Measurements from ENCODE around the gene HSPB9. TPM values are rescaled to one million over a fixed set of nuclear protein-coding genes. Genes with fewer than 3 reads are reported as not detected.

The HSPB9 gene
- total and polyA plus RNA-seq, 2 of the 8 experiments (the other 6 are each of a cell fraction or from before 2014, with no cell fraction given): 0.27 to 0.30 TPM

GRCh38 chr17:42111265-42111636 lies 11.4 kb upstream of the HSPB9 start:
- Histone ChIP-seq H4K20me1 (replicated peaks in 1 of 2; ENCODE audit: control insufficient read depth in 1 of 2, insufficient read depth in 2 of 2, low read length in 2 of 2) (no peaks in the 10 kb centered on the region), H3K9me3 (ENCODE audit: insufficient read depth in 2 of 2, low read depth in 1 of 2, low read length in 1 of 2) (no peaks in the 10 kb centered on the region), H2BK12ac (ENCODE audit: low read depth, low read length) (peak overlapping the region; percentile 52; the same call in 1 of the 2 replicates), H3K23me2 (ENCODE audit: low read depth, low read length) (peaks cover 2% of the 10 kb centered on the region; the same call in 1 of the 2 replicates), H3K23ac (ENCODE audit: insufficient read length) (no peak overlapping the region), H3K9ac (replicated peaks in 1 of 4; ENCODE audit: extremely low read depth in 1 of 4, low read depth in 3 of 4, low read length in 3 of 4) (no peak overlapping the region), H3K36me3 (ENCODE audit: control insufficient read depth in 2 of 4, insufficient read depth in 4 of 4, low read length in 3 of 4) (peaks cover 0 to 5% (median 2%) of the 10 kb centered on the region in 4 experiments; a peak in 5 of 8 replicates), H3K18ac (ENCODE audit: extremely low read depth, low read length) (no peak overlapping the region), H2BK5ac (ENCODE audit: low read depth, low read length) (no peak overlapping the region), H2AK5ac (ENCODE audit: low read depth, low read length) (no peak overlapping the region), H4K91ac (replicated peaks; ENCODE audit: insufficient read length, low read length) (no peak overlapping the region), H3K27ac (ENCODE audit: low read depth, low read length) (no peak overlapping the region), H3K27me3 (replicated peaks in 1 of 4; ENCODE audit: control insufficient read depth in 3 of 4, extremely low read depth in 1 of 4, insufficient read depth in 3 of 4, low read length in 3 of 4) (no peaks in the 10 kb centered on the region), H2AFZ (ENCODE audit: low read length) (no peak overlapping the region), H2BK15ac (ENCODE audit: low read length) (peak overlapping the region; percentile 93; the same call in 1 of the 2 replicates), H4K8ac (ENCODE audit: extremely low read depth, insufficient read depth, low read length) (no peak overlapping the region), H3K4me2 (ENCODE audit: insufficient read depth in 1 of 2, low read depth in 2 of 2, low read length in 2 of 2) (no peak overlapping the region), H3K4me1 (replicated peaks in 1 of 4; ENCODE audit: control insufficient read depth in 3 of 4, insufficient read depth in 4 of 4, low read length in 3 of 4) (peaks cover 0 to 18% (median 10%) of the 10 kb centered on the region in 4 experiments; a peak in 6 of 7 replicates), H3K56ac (replicated peaks; ENCODE audit: insufficient read length, low read depth, low read length) (no peak overlapping the region), H3K4me3 (ENCODE audit: extremely low read depth in 1 of 4, insufficient read depth in 2 of 4, low read depth in 3 of 4, low read length in 4 of 4) (no peak overlapping the region), H3K4ac (replicated peaks; ENCODE audit: insufficient read length, low read depth, low read length) (no peak overlapping the region), H3K14ac (ENCODE audit: insufficient read length) (no peak overlapping the region), H4K5ac (ENCODE audit: insufficient read length, low read depth, low read length) (no peak overlapping the region), H2BK120ac (replicated peaks; ENCODE audit: low read depth, low read length) (no peak overlapping the region), H3K79me2 (ENCODE audit: control insufficient read depth in 1 of 2, insufficient read depth in 2 of 2, low read length in 2 of 2) (no peaks in the 10 kb centered on the region), H2BK20ac (ENCODE audit: low read length) (no peak overlapping the region), H3K79me1 (ENCODE audit: low read depth, low read length) (no peaks in the 10 kb centered on the region)
- FAIRE-seq: no peak
- CTCF ChIA-PET (ENCODE audit: partially characterized antibody): interaction anchor here (1.2 to 39.4 kb wide), 7 partner anchors 9 to 152 kb away, joined by 3 to 1084 read pairs (median 8); partner anchors contain the start of genes DNAJC7, KAT2A, NKIRAS2 and ZNF385C
- POLR2A ChIA-PET (ENCODE audit: partially characterized antibody): interaction anchor here (0.7 to 7.2 kb wide), 9 partner anchors 10 to 99 kb away, joined by 3 to 51 read pairs (median 3); partner anchors contain the start of genes DNAJC7, HSPB9, KAT2A and NKIRAS2
- DNase-seq (ENCODE audit: low read depth in 1 of 2, low spot score in 2 of 2): no peak
- no peak for TF ChIP-seq NANOG (IDR thresholded peaks at IDR 0.05; ENCODE audit: insufficient read depth, low read depth, low read length, poor library complexity, severe bottlenecking)
- TF ChIP-seq ATF3 (IDR thresholded peaks at IDR 0.05; ENCODE audit: insufficient read depth, low read depth, low read length): no peak
- no peak for TF ChIP-seq SIRT6 (IDR thresholded peaks at IDR 0.05; ENCODE audit: low read length)
- no peak for TF ChIP-seq YY1 (IDR thresholded peaks at IDR 0.05; ENCODE audit: low read depth, low read length)
- TF ChIP-seq KDM5A (IDR thresholded peaks at IDR 0.05; ENCODE audit: low read length): no peak
- TF ChIP-seq ZNF274 (IDR thresholded peaks at IDR 0.05; ENCODE audit: borderline replicate concordance, extremely low read depth, low read length): no peak
- TF ChIP-seq TAF7 (optimal IDR thresholded peaks at IDR 0.05; ENCODE audit: borderline replicate concordance, low read depth, low read length): no peak
- TF ChIP-seq CHD2 (IDR thresholded peaks at IDR 0.05; ENCODE audit: low read length): no peak
- no peak for TF ChIP-seq TAF1 (IDR thresholded peaks at IDR 0.05; ENCODE audit: low read depth, low read length)
- no peak for TF ChIP-seq TBP (IDR thresholded peaks at IDR 0.05; ENCODE audit: low read depth, low read length)
- no peak for TF ChIP-seq MAFK (IDR thresholded peaks at IDR 0.05; ENCODE audit: low read depth, low read length)
- TF ChIP-seq CHD1 (IDR thresholded peaks at IDR 0.05; ENCODE audit: low read depth, low read length): no peak
- TF ChIP-seq JUND (IDR thresholded peaks at IDR 0.05; ENCODE audit: low read length): no peak
- 93% methylated on average over 9 of the region's 11 CpGs; no CpG with 5 or more reads in 1 of the 2 experiments for WGBS, 2 experiments (ENCODE audit: extremely low coverage in 1 of 2, insufficient coverage in 1 of 2, insufficient read length in 1 of 2, insufficient replicate concordance in 2 of 2, low coverage in 1 of 2, low lambda C conversion rate in 2 of 2, missing lambda C conversion rate in 1 of 2)

Measured in H1 (cell line).